ENCODE results near the gene FTO.

- TF ChIP-seq CTCF (IDR thresholded peaks at IDR 0.05; ENCODE audit: low read length) (no peak), EZH2 (optimal IDR thresholded peaks at IDR 0.05; ENCODE audit: low read depth, low read length) (no peak)
Observed at GRCh38 chr16:53822936-53823529, 119.1 kb downstream of the FTO start.
